ENCODE results near the gene RAPGEFL1. TPM values are rescaled to one million over a fixed set of nuclear protein-coding genes. Genes with fewer than 3 reads are reported as not detected.
"Not testable (repeated sequence)": the region's sequence is repeated elsewhere in the genome, so short reads cannot be mapped to it uniquely, and the experiment has no call there.

The RAPGEFL1 gene
- total RNA-seq, 4 donors from 2014 or later = 4.8 to 30.0 (median 6.9) TPM

DNA sequence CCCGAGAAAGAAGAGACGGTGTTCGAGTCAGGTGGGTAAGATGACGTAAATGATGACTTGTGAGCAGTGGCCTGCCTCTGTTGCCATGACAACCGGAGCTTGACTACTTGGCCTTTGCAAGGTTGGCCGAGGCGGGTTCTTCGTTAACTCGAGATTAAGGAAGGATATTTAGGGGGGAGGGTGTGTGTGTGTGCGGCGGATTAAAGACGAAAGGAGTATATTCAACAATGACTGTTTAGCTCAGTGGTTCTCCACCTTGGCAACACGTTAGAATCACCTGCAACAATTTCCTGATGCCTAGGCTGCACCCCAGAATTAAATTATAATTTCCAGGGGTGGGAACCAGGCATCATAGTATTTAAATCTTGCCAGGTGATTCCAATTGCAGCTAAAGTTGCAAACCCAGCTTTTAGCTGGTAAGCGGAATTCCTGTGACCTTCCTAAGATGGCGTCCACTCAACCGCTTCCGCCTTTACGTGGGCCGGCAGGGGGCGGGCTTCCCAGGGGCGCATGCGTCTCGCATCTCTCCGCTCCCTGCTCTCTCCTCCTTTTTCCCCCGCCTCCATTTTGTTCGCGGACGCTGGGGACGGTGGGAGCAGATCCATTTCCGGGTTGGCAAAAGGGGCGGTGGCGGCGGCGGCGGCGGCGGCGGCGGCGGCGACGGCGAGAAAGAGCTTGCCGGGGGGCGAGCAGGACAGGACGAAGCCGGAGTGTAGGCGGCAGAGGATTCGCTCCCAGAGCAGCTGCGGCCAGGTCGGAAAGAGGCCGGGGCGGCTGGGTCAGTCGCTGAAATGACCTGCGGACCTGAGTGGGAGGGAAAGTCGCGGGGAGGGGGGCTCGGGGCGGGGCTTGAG, 41.7 kb downstream of the RAPGEFL1 start, which contains the start of gene WIPF2:
Gene WIPF2 (plus strand): TSS at position 565 of the 854 bp plus-strand sequence. CDS start 37,156 bp downstream, outside the sequence.
- Histone ChIP-seq H3K9me3 (no peaks in the 10 kb centered on the region), H3K4me3 (peak within 1 kb of the TSS; percentile 55 to 80 (median 71)), H3K4me1 (peaks cover 0 to 23% (median 2%) of the 10 kb centered on the region in 4 donors), H3K36me3 (no peaks in the 10 kb centered on the region), H3K27me3 (no peaks in the 10 kb centered on the region), H3K27ac (peak within 1 kb of the TSS; percentile 79 to 96 (median 90))
- peak; percentile 91 to 95 for DNase-seq (ENCODE audit: low spot score in 2 of 2)
- 2% methylated on average over 44 to 57 of the region's 59 CpGs for WGBS, 2 donors
- TF ChIP-seq EP300 (IDR thresholded peaks at IDR 0.05) = peak; percentile 89 to 93
- TF ChIP-seq, protein P1, sequence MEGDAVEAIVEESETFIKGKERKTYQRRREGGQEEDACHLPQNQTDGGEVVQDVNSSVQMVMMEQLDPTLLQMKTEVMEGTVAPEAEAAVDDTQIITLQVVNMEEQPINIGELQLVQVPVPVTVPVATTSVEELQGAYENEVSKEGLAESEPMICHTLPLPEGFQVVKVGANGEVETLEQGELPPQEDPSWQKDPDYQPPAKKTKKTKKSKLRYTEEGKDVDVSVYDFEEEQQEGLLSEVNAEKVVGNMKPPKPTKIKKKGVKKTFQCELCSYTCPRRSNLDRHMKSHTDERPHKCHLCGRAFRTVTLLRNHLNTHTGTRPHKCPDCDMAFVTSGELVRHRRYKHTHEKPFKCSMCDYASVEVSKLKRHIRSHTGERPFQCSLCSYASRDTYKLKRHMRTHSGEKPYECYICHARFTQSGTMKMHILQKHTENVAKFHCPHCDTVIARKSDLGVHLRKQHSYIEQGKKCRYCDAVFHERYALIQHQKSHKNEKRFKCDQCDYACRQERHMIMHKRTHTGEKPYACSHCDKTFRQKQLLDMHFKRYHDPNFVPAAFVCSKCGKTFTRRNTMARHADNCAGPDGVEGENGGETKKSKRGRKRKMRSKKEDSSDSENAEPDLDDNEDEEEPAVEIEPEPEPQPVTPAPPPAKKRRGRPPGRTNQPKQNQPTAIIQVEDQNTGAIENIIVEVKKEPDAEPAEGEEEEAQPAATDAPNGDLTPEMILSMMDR (IDR thresholded peaks at IDR 0.05) = peak; percentile 73 to 94 (median 87)
- TF ChIP-seq POLR2A (IDR thresholded peaks at IDR 0.05) = peak; percentile 54 to 83

DNA sequence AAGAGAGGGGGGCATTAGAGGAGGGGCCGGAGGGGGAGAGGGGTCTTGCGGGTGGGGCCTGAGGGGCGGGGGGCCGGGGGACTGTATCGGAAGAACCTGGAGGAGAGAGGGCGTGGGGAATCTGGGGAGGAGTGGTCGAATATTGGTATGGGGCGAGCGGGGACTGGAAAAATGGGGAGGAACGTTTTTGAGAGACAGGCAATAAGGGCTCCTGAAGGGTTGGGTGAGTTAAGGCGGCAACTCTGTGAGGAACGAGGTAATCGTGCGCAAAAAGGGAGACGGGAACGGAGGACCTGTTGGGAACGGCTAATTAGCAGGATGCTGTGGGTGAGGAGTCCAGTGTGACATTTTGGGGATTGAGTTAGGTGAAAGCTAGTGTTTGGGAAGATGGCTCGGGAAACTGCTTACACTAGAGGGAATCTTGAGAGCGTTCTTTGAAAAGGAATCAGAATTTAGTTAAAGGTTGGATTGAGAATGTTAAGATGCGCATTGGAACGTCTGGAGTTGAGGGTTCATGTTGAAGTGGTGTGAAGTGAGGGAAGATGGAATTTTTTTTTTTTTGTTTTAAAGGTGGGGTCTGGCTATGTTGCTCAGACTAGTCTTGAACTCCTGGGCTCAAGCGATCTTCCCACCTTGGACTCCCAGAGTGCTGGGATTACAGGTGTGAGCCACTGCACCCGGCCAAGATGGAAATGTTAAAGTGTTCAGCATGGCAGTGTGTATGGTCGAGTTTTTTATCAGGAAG, 42.5 kb downstream of the RAPGEFL1 start:
- H3K9me3 ChIP-seq = no peaks in the 10 kb centered on the region
- H3K4me1 ChIP-seq = peaks cover 0 to 31% (median 7%) of the 10 kb centered on the region in 4 donors
- peak in 1 of 2 donors; percentile 36 for DNase-seq (ENCODE audit: low spot score in 2 of 2)
- peak overlapping the region; percentile 55 to 80 (median 71) for H3K4me3 ChIP-seq
- 3% methylated on average over 24 of the region's 24 CpGs for WGBS, 2 donors
- TF ChIP-seq POLR2A (IDR thresholded peaks at IDR 0.05) = no peak
- TF ChIP-seq, protein P1 (IDR thresholded peaks at IDR 0.05) = no peak
- no peak for TF ChIP-seq EP300 (IDR thresholded peaks at IDR 0.05)
- peak overlapping the region; percentile 79 to 96 (median 90) for H3K27ac ChIP-seq
- H3K36me3 ChIP-seq = no peaks in the 10 kb centered on the region
- no peaks in the 10 kb centered on the region for H3K27me3 ChIP-seq

DNA sequence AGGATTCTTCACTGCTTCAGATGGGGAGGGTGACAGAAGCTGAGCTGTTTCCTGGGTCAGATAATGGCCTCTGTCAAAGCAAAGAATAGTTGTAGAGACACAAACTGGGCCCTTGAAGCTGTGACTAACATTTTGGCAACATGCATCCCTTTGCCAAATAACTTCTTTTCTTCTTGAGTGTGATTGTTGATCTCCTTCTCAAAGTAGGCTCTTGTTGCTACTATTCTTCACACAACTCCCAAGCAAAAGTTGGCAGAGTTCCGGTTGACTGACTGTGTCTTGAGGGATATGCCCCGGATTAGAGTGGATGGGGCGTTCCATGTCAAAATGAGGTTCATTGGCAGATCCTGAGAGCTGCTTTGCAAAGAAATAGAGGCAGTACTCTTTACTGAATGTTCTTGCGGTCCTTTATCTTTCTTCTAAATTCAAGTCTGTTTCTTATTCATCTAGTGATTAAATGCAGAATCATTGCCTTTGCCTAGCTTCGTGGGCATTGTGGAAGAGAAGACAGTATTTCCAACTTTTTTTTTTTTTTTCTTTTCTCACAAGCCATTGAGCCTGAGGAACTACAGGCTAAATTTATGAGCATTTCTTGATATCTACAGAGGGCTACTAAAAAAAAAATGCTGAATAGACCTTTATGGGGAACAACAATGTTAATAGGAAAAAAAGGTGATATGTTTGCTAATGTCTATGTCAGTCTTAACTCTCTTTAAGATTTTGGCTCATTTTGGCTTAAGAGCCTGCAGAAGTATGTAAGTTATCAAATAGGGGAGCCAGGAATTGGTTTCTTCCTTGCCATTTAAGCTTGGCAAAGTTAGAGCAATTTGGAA, 47.7 kb downstream of the RAPGEFL1 start:
- H3K9me3 ChIP-seq = no peaks in the 10 kb centered on the region
- H3K4me3 ChIP-seq = peak overlapping the region in 1 of 4 donors; percentile 10
- peaks cover 0 to 51% (median 21%) of the 10 kb centered on the region in 4 donors for H3K4me1 ChIP-seq
- TF ChIP-seq EP300 (IDR thresholded peaks at IDR 0.05) (peak in 1 of 2 donors; percentile 55), POLR2A (IDR thresholded peaks at IDR 0.05) (no peak)
- TF ChIP-seq, protein P1 (IDR thresholded peaks at IDR 0.05) = no peak
- H3K27ac ChIP-seq = peak overlapping the region; percentile 36 to 88 (median 78)
- 29 to 38% methylated on average over 5 of the region's 5 CpGs for WGBS, 2 donors
- peaks cover 0 to 26% (median 0%) of the 10 kb centered on the region in 3 donors for H3K36me3 ChIP-seq
- peak; percentile 45 to 70 for DNase-seq (ENCODE audit: low spot score in 2 of 2)
- no peaks in the 10 kb centered on the region for H3K27me3 ChIP-seq

DNA sequence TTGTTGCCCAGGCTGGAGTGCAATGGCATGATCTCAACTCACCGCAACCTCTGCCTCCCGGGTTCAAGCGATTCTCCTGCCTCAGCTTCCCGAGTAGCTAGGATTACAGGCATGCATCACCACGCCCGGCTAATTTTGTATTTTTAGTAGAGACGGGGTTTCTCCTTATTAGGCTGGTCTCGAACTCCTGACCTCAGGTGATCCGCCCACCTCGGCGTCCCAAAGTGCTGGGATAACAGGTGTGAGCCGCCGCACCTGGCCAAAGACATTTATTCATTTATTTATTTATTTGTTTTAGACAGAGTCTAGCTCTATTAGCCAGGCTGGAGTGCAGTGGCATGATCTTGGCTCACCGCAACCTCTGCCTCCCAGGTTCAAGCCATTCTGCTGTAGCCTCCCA, 51.9 kb downstream of the RAPGEFL1 start:
- H3K36me3 ChIP-seq = peaks cover 0 to 43% (median 10%) of the 10 kb centered on the region in 3 donors
- not testable (repeated sequence) for H3K4me3 ChIP-seq; H3K9me3 ChIP-seq; DNase-seq (ENCODE audit: low spot score in 2 of 2); H3K27me3 ChIP-seq; H3K27ac ChIP-seq
- 95% methylated on average over 14 of the region's 14 CpGs for WGBS, 2 donors
- peaks cover 0 to 38% (median 19%) of the 10 kb centered on the region in 4 donors for H3K4me1 ChIP-seq

DNA sequence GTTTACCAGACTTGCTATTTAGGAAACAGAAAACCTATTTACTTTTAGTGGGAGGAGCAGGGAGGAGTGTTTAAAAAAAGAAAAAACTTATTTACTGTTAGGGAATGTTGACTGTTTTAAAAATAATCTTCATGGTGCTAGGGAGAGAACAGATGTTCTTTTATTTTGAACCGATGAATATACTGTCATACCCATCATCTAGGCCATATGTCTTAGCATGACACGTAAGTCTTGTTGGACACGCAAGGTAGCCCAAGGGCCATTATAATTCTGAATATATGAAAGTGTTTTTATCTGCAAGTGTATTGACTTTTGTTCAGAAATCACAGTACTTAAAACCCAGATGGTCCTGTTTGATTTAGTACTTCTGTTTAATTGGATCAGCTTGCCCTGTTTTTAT, 53.4 kb downstream of the RAPGEFL1 start:
- H3K27ac ChIP-seq = no peak overlapping the region
- peaks cover 0 to 22% (median 8%) of the 10 kb centered on the region in 4 donors for H3K4me1 ChIP-seq

DNA sequence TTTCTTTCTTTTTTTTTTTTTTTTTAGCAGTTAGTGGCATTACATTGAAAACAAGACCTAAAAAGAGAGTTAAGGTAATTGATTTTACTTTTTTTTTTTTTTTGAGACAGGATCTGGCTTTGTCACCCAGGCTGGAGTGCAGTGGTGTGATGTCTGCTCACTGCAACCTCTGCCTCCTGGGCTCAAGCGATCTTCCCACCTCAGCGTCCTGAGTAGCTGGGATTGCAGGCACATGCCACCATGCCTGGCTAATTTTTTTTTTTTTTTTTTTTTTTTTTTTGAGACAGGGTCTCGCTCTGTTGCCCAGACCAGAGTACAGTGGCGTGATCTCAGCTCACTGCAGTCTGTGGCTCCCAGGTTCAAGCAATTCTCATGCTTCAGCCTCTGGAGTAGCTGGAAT, 54.7 kb downstream of the RAPGEFL1 start:
- DNase-seq (ENCODE audit: low spot score in 2 of 2); H3K4me3 ChIP-seq; H3K9me3 ChIP-seq; H3K27ac ChIP-seq; H3K4me1 ChIP-seq; H3K27me3 ChIP-seq: not testable (repeated sequence)
- WGBS, 2 donors = 93 to 97% methylated on average over 3 to 4 of the region's 4 CpGs
- peaks cover 0 to 49% (median 12%) of the 10 kb centered on the region in 3 donors for H3K36me3 ChIP-seq

More for the DNA sequence above, 53.4 kb downstream of the RAPGEFL1 start:
- H3K9me3 ChIP-seq = no peaks in the 10 kb centered on the region
- DNase-seq (ENCODE audit: low spot score in 2 of 2) = no peak
- no peaks in the 10 kb centered on the region for H3K27me3 ChIP-seq
- H3K4me3 ChIP-seq = no peak overlapping the region
- H3K36me3 ChIP-seq = peaks cover 0 to 52% (median 12%) of the 10 kb centered on the region in 3 donors
- WGBS, 2 donors = 74 to 76% methylated on average over 3 of the region's 3 CpGs
- TF ChIP-seq, protein P1 (IDR thresholded peaks at IDR 0.05) = no peak
- no peak for TF ChIP-seq POLR2A (IDR thresholded peaks at IDR 0.05)
- no peak for TF ChIP-seq EP300 (IDR thresholded peaks at IDR 0.05)
